ENCODE measurements around the gene FOXD4L1.
A peak's percentile ranks its signal among the peaks of the same experiment; 100 is the strongest.
"Not testable (repeated sequence)": the region's sequence is repeated elsewhere in the genome, so short reads cannot be mapped to it uniquely, and the experiment has no call there.

FOXD4L1 gene

GRCh38 chr2:113527350-113528045 lies 29.0 kb downstream of the FOXD4L1 start:
- DNase-seq = not testable (repeated sequence)

- DNase-seq = not testable (repeated sequence)
Measured at GRCh38 chr2:113528126-113528525, 29.7 kb downstream of the FOXD4L1 start.

- not testable (repeated sequence) for DNase-seq
Measured at GRCh38 chr2:113528904-113529303, 30.4 kb downstream of the FOXD4L1 start.

GRCh38 chr2:113532991-113533390 lies 34.5 kb downstream of the FOXD4L1 start:
- DNase-seq = not testable (repeated sequence)

GRCh38 chr2:113536573-113536972 lies 38.1 kb downstream of the FOXD4L1 start:
- not testable (repeated sequence) for DNase-seq

GRCh38 chr2:113540834-113541203 lies 42.4 kb downstream of the FOXD4L1 start:
- DNase-seq = not testable (repeated sequence)

- DNase-seq = peak; percentile 11
Measured at GRCh38 chr2:113541204-113541975, 42.9 kb downstream of the FOXD4L1 start.

GRCh38 chr2:113541976-113542485 lies 43.6 kb downstream of the FOXD4L1 start:
- DNase-seq = not testable (repeated sequence)

GRCh38 chr2:113542529-113542928 lies 44.1 kb downstream of the FOXD4L1 start:
- DNase-seq = not testable (repeated sequence)
